ENCODE measurements around the gene TCEAL4. TPM values are rescaled to one million over a fixed set of nuclear protein-coding genes. Genes with fewer than 3 reads are reported as not detected.

Gene TCEAL4
- total RNA-seq, 1 experiment from 2014 or later: 84.1 TPM

GRCh38 chrX:103610282-103610681 is 25.0 kb downstream of the TCEAL4 start:
- H3K4me3 ChIP-seq (ENCODE audit: low read depth in 2 of 2, low read length in 2 of 2): no peak overlapping the region
- DNase-seq (ENCODE audit: low read depth, low spot score) (no peak), ATAC-seq (no peak)
- POLR2A ChIA-PET: interaction anchor here (0.5 kb wide), 1 partner anchor 77 kb away, joined by 3 read pairs; no protein-coding TSS in a partner anchor
- intact Hi-C loops (cut with micrococcal nuclease; ENCODE audit: unreplicated experiment): no loop called here
- CTCF ChIA-PET: no interaction called here
- no peaks in the 10 kb centered on the region for H3K27me3 ChIP-seq (ENCODE audit: control insufficient read depth, insufficient read depth, low read length)
- H3K27ac ChIP-seq (ENCODE audit: low read length): no peak overlapping the region
- in situ Hi-C loops (cut with HindIII; ENCODE audit: low pct_unique_long_range_greater_than_20kb, low sequenced_read_pairs): no loop called here
- BruUV-seq (replicated peaks): no TSS peak
- H3K4me1 ChIP-seq (ENCODE audit: control insufficient read depth, insufficient read depth, low read length): peaks cover 9% of the 10 kb centered on the region
- H3K9me3 ChIP-seq (ENCODE audit: control insufficient read depth, insufficient read depth, low read depth, low read length): no peaks in the 10 kb centered on the region
- TF ChIP-seq TCF7L2 (IDR thresholded peaks at IDR 0.05; ENCODE audit: low read depth, low read length): no peak
- TF ChIP-seq CTCF (IDR thresholded peaks at IDR 0.05): no peak
- no peak for TF ChIP-seq POLR2AphosphoS5 (IDR thresholded peaks at IDR 0.05; ENCODE audit: low read depth, low read length)
- TF ChIP-seq, protein P1, sequence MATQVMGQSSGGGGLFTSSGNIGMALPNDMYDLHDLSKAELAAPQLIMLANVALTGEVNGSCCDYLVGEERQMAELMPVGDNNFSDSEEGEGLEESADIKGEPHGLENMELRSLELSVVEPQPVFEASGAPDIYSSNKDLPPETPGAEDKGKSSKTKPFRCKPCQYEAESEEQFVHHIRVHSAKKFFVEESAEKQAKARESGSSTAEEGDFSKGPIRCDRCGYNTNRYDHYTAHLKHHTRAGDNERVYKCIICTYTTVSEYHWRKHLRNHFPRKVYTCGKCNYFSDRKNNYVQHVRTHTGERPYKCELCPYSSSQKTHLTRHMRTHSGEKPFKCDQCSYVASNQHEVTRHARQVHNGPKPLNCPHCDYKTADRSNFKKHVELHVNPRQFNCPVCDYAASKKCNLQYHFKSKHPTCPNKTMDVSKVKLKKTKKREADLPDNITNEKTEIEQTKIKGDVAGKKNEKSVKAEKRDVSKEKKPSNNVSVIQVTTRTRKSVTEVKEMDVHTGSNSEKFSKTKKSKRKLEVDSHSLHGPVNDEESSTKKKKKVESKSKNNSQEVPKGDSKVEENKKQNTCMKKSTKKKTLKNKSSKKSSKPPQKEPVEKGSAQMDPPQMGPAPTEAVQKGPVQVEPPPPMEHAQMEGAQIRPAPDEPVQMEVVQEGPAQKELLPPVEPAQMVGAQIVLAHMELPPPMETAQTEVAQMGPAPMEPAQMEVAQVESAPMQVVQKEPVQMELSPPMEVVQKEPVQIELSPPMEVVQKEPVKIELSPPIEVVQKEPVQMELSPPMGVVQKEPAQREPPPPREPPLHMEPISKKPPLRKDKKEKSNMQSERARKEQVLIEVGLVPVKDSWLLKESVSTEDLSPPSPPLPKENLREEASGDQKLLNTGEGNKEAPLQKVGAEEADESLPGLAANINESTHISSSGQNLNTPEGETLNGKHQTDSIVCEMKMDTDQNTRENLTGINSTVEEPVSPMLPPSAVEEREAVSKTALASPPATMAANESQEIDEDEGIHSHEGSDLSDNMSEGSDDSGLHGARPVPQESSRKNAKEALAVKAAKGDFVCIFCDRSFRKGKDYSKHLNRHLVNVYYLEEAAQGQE (IDR thresholded peaks at IDR 0.05; ENCODE audit: insufficient read depth in 1 of 2, low read depth in 2 of 2, low read length in 1 of 2): no peak
- no peak for TF ChIP-seq SIN3A (IDR thresholded peaks at IDR 0.05; ENCODE audit: borderline replicate concordance, insufficient read depth, low read depth, low read length)
- H3K36me3 ChIP-seq (ENCODE audit: control insufficient read depth, insufficient read depth, low read length): no peaks in the 10 kb centered on the region

- BruUV-seq (replicated peaks): no TSS peak
- Histone ChIP-seq H3K4me3 (ENCODE audit: low read depth in 2 of 2, low read length in 2 of 2) (no peak overlapping the region), H3K4me1 (ENCODE audit: control insufficient read depth, insufficient read depth, low read length) (peaks cover 3% of the 10 kb centered on the region; the same call in 1 of the 2 replicates), H3K27me3 (ENCODE audit: control insufficient read depth, insufficient read depth, low read length) (no peaks in the 10 kb centered on the region), H3K9me3 (ENCODE audit: control insufficient read depth, insufficient read depth, low read depth, low read length) (no peaks in the 10 kb centered on the region), H3K27ac (ENCODE audit: low read length) (no peak overlapping the region), H3K36me3 (ENCODE audit: control insufficient read depth, insufficient read depth, low read length) (no peaks in the 10 kb centered on the region)
- ChIA-PET POLR2A (no interaction called here), CTCF (no interaction called here)
- no peak for TF ChIP-seq TCF7L2 (IDR thresholded peaks at IDR 0.05; ENCODE audit: low read depth, low read length)
- no peak for TF ChIP-seq SIN3A (IDR thresholded peaks at IDR 0.05; ENCODE audit: borderline replicate concordance, insufficient read depth, low read depth, low read length)
- TF ChIP-seq, protein P1 (IDR thresholded peaks at IDR 0.05; ENCODE audit: insufficient read depth in 1 of 2, low read depth in 2 of 2, low read length in 1 of 2): no peak
- TF ChIP-seq POLR2AphosphoS5 (IDR thresholded peaks at IDR 0.05; ENCODE audit: low read depth, low read length): no peak
- no peak for TF ChIP-seq CTCF (IDR thresholded peaks at IDR 0.05)
- DNase-seq (ENCODE audit: low read depth, low spot score): no peak
- intact Hi-C loops (cut with micrococcal nuclease; ENCODE audit: unreplicated experiment): no loop called here
- in situ Hi-C loops (cut with HindIII; ENCODE audit: low pct_unique_long_range_greater_than_20kb, low sequenced_read_pairs): no loop called here
- no peak for ATAC-seq
Measured at GRCh38 chrX:103613362-103613890, 28.1 kb downstream of the TCEAL4 start.
